HepG2 (cell line): ENCODE data around the gene CKB. TPM values are rescaled to one million over a fixed set of nuclear protein-coding genes. Genes with fewer than 3 reads are reported as not detected.

Experiments
- GZF1 ChIP-seq: sonication (generic); formaldehyde crosslinking; IDR thresholded peaks from 2 replicates; pipeline ENCODE4 v1.5.1; 2020; ENCODE audit warnings: mild to moderate bottlenecking, missing genetic modification reagents
- HDAC1 ChIP-seq: sonication (generic); formaldehyde crosslinking; IDR thresholded peaks from 2 replicates; pipeline ENCODE4 v1.5.1; 2020; ENCODE audit warnings: mild to moderate bottlenecking, missing genetic modification reagents
- NR2F1 ChIP-seq, 2 experiments: fragments of 450-650 bp in 1 of 2; formaldehyde crosslinking in 1 of 2; IDR thresholded peaks; 2 replicates each; pipeline versions ENCODE4 v1.5.0 to v1.6.1; 2016 to 2020; ENCODE audit warnings: mild to moderate bottlenecking in 1 of 2, missing compliant biosample characterization in 1 of 2, missing genetic modification reagents in 1 of 2, moderate library complexity in 1 of 2
- PHB2 ChIP-seq: fragments of 450-650 bp; IDR thresholded peaks from 2 replicates; pipeline ENCODE4 v1.6.1; 2018; ENCODE audit not compliant: partially characterized antibody
- PHF20 ChIP-seq: sonication (generic); formaldehyde crosslinking; IDR thresholded peaks from 2 replicates; pipeline ENCODE4 v1.5.0; 2020; ENCODE audit warnings: mild to moderate bottlenecking, missing genetic modification reagents
- RXRA ChIP-seq: sonication (generic); formaldehyde crosslinking; IDR thresholded peaks from 2 replicates; pipeline ENCODE4 v1.5.1; 2020; ENCODE audit warnings: missing genetic modification reagents
- TEAD3 ChIP-seq: optimal IDR thresholded peaks from 2 replicates; pipeline ENCODE3; 2016; ENCODE audit warnings: borderline replicate concordance
- ZBTB38 ChIP-seq: sonication (generic); formaldehyde crosslinking; IDR thresholded peaks from 2 replicates; pipeline ENCODE4 v1.5.1; 2020; ENCODE audit warnings: mild to moderate bottlenecking, missing genetic modification reagents
- ZC3H13 ChIP-seq: sonication (generic); formaldehyde crosslinking; IDR thresholded peaks from 2 replicates; pipeline ENCODE4 v1.8.1; 2023; ENCODE audit warnings: mild to moderate bottlenecking, missing genetic modification reagents, moderate library complexity
- ZNF256 ChIP-seq: sonication (generic); formaldehyde crosslinking; conservative IDR thresholded peaks from 2 replicates; pipeline ENCODE4 v1.4.0; 2020; ENCODE audit warnings: missing genetic modification reagents
- ZNF282 ChIP-seq: fragments of 450-650 bp; IDR thresholded peaks from 2 replicates; pipeline ENCODE4 v1.6.1; 2018; ENCODE audit not compliant: partially characterized antibody
- ZNF33A ChIP-seq: sonication (generic); formaldehyde crosslinking; IDR thresholded peaks from 2 replicates; pipeline ENCODE4 v1.5.1; 2020; ENCODE audit warnings: missing genetic modification reagents, mild to moderate bottlenecking, moderate library complexity, borderline replicate concordance
- ZNF768 ChIP-seq: sonication (generic); formaldehyde crosslinking; IDR thresholded peaks from 2 replicates; pipeline ENCODE4 v1.4.0; 2020; ENCODE audit warnings: missing genetic modification reagents
- polyA plus RNA-seq, 8 experiments: library from polyadenylated mRNA; depleted of rRNA in 3 of 8; stranded (reverse) in 7 of 8; unstranded in 1 of 8; fragments of >200 nt; fragmentation: Illumina TruSeq in 4 of 8; extraction: Trizol in 4 of 8; gene quantifications; 2 replicates each; pipeline versions ENCODE4 v1.2.1 to v1.2.3, GENCODE V29; 2011 to 2016; ENCODE audit warnings: low read depth in 4 of 8, missing spikeins in 1 of 8, mixed read lengths in 1 of 8; ENCODE audit not compliant: insufficient read depth in 1 of 8
- total RNA-seq, 5 experiments: library from RNA; depleted of rRNA; stranded (reverse); fragments of >200 nt; fragmentation: Illumina TruSeq; extraction: Trizol; gene quantifications; 2 replicates each; pipeline ENCODE4 v1.2.3, GENCODE V29; 2016; ENCODE audit warnings: low read depth in 1 of 5
- TF ChIP-seq, protein P1 (sequence below): sonication (generic); formaldehyde crosslinking; IDR thresholded peaks from 2 replicates; pipeline ENCODE4 v1.5.1; 2020; ENCODE audit warnings: mild to moderate bottlenecking, missing genetic modification reagents, moderate library complexity
- TF ChIP-seq, protein P2 (sequence below): sonication (generic); formaldehyde crosslinking; IDR thresholded peaks from 2 replicates; pipeline ENCODE4 v1.8.0; 2022; ENCODE audit warnings: missing genetic modification reagents, mild to moderate bottlenecking, moderate library complexity, borderline replicate concordance
- TF ChIP-seq, protein P3 (sequence below): sonication (generic); formaldehyde crosslinking; IDR thresholded peaks from 2 replicates; pipeline ENCODE4 v1.5.1; 2020; ENCODE audit warnings: missing genetic modification reagents, mild to moderate bottlenecking, borderline replicate concordance
- TF ChIP-seq, protein P4 (sequence below): sonication (generic); formaldehyde crosslinking; IDR thresholded peaks from 2 replicates; pipeline ENCODE4 v1.4.0; 2020; ENCODE audit warnings: missing genetic modification reagents
- TF ChIP-seq, protein P5 (sequence below): sonication (generic); formaldehyde crosslinking; IDR thresholded peaks from 2 replicates; pipeline ENCODE4 v1.4.0; 2020; ENCODE audit warnings: missing genetic modification reagents

CKB gene
- total and polyA plus RNA-seq, 2 of the 13 experiments (the other 11 are each of a cell fraction or from before 2014, with no cell fraction given), result 82.3 to 217 TPM

DNA sequence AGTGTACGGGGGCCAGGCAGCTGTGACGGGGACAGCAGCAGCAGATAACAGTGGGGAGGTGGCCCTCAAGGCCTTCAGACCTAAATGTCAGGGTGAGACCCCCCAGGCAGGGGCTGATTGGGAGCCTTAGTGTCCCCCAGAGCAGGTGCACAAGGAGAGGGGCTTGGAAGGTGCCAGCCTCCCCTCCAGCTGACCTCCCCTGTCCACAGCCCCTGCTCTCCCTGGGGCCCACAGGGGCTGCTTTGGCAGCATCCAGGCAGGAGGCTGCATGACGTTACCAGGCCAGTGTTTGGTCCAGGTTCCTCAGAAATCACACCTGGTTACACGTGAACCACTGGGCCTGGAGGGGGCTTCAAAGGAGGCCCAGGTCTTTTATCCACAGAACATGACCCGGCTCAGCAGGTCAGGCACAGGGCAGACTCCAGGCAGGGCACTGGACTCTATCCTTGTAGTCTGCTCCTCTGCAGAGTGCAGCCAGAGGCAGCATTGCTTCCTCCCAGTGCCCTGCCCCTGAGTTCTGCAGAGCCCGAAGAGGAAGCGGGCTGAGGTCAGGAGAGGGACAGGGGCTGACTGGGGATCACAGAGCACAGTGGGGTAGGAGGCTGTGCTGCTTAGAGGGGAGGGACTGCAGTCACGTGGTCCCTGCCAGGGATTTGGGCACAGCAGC, 3.8 kb upstream of the CKB start (continued):
- TF ChIP-seq, protein P1, sequence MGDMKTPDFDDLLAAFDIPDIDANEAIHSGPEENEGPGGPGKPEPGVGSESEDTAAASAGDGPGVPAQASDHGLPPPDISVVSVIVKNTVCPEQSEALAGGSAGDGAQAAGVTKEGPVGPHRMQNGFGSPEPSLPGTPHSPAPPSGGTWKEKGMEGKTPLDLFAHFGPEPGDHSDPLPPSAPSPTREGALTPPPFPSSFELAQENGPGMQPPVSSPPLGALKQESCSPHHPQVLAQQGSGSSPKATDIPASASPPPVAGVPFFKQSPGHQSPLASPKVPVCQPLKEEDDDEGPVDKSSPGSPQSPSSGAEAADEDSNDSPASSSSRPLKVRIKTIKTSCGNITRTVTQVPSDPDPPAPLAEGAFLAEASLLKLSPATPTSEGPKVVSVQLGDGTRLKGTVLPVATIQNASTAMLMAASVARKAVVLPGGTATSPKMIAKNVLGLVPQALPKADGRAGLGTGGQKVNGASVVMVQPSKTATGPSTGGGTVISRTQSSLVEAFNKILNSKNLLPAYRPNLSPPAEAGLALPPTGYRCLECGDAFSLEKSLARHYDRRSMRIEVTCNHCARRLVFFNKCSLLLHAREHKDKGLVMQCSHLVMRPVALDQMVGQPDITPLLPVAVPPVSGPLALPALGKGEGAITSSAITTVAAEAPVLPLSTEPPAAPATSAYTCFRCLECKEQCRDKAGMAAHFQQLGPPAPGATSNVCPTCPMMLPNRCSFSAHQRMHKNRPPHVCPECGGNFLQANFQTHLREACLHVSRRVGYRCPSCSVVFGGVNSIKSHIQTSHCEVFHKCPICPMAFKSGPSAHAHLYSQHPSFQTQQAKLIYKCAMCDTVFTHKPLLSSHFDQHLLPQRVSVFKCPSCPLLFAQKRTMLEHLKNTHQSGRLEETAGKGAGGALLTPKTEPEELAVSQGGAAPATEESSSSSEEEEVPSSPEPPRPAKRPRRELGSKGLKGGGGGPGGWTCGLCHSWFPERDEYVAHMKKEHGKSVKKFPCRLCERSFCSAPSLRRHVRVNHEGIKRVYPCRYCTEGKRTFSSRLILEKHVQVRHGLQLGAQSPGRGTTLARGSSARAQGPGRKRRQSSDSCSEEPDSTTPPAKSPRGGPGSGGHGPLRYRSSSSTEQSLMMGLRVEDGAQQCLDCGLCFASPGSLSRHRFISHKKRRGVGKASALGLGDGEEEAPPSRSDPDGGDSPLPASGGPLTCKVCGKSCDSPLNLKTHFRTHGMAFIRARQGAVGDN (CRISPR knock-in tag), result peak; percentile 74
- TF ChIP-seq, protein P2, sequence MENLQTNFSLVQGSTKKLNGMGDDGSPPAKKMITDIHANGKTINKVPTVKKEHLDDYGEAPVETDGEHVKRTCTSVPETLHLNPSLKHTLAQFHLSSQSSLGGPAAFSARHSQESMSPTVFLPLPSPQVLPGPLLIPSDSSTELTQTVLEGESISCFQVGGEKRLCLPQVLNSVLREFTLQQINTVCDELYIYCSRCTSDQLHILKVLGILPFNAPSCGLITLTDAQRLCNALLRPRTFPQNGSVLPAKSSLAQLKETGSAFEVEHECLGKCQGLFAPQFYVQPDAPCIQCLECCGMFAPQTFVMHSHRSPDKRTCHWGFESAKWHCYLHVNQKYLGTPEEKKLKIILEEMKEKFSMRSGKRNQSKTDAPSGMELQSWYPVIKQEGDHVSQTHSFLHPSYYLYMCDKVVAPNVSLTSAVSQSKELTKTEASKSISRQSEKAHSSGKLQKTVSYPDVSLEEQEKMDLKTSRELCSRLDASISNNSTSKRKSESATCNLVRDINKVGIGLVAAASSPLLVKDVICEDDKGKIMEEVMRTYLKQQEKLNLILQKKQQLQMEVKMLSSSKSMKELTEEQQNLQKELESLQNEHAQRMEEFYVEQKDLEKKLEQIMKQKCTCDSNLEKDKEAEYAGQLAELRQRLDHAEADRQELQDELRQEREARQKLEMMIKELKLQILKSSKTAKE (CRISPR knock-in tag), result peak; percentile 65; the same call in 1 of the 2 replicates
- TF ChIP-seq RXRA (CRISPR knock-in tag) (peak; percentile 93; the same call in 1 of the 2 replicates), NR2F1 (CRISPR knock-in tag; IDR thresholded peaks at IDR 0.05) (no peak), ZC3H13 (CRISPR knock-in tag) (0 out of 2 replicates have a peak, but pooled peaks have one; percentile 34), PHB2 (no peak), ZNF282 (no peak), ZBTB38 (CRISPR knock-in tag) (no peak), GZF1 (CRISPR knock-in tag) (no peak), ZNF768 (CRISPR knock-in tag) (peak; percentile 60; the same call in 1 of the 2 replicates), ZNF256 (CRISPR knock-in tag) (no peak), TEAD3 (CRISPR knock-in tag) (no peak), HDAC1 (CRISPR knock-in tag) (no peak), ZNF33A (no peak), PHF20 (CRISPR knock-in tag) (no peak)
- TF ChIP-seq, protein P3, sequence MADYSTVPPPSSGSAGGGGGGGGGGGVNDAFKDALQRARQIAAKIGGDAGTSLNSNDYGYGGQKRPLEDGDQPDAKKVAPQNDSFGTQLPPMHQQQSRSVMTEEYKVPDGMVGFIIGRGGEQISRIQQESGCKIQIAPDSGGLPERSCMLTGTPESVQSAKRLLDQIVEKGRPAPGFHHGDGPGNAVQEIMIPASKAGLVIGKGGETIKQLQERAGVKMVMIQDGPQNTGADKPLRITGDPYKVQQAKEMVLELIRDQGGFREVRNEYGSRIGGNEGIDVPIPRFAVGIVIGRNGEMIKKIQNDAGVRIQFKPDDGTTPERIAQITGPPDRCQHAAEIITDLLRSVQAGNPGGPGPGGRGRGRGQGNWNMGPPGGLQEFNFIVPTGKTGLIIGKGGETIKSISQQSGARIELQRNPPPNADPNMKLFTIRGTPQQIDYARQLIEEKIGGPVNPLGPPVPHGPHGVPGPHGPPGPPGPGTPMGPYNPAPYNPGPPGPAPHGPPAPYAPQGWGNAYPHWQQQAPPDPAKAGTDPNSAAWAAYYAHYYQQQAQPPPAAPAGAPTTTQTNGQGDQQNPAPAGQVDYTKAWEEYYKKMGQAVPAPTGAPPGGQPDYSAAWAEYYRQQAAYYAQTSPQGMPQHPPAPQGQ, result no peak
- TF ChIP-seq, protein P4, sequence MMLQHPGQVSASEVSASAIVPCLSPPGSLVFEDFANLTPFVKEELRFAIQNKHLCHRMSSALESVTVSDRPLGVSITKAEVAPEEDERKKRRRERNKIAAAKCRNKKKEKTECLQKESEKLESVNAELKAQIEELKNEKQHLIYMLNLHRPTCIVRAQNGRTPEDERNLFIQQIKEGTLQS (CRISPR knock-in tag), result no peak
- TF ChIP-seq, protein P5, sequence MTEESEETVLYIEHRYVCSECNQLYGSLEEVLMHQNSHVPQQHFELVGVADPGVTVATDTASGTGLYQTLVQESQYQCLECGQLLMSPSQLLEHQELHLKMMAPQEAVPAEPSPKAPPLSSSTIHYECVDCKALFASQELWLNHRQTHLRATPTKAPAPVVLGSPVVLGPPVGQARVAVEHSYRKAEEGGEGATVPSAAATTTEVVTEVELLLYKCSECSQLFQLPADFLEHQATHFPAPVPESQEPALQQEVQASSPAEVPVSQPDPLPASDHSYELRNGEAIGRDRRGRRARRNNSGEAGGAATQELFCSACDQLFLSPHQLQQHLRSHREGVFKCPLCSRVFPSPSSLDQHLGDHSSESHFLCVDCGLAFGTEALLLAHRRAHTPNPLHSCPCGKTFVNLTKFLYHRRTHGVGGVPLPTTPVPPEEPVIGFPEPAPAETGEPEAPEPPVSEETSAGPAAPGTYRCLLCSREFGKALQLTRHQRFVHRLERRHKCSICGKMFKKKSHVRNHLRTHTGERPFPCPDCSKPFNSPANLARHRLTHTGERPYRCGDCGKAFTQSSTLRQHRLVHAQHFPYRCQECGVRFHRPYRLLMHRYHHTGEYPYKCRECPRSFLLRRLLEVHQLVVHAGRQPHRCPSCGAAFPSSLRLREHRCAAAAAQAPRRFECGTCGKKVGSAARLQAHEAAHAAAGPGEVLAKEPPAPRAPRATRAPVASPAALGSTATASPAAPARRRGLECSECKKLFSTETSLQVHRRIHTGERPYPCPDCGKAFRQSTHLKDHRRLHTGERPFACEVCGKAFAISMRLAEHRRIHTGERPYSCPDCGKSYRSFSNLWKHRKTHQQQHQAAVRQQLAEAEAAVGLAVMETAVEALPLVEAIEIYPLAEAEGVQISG, result peak; percentile 12; the same call in 1 of the 2 replicates
